ENCODE measurements around the gene DNAH12.

The DNAH12 gene

GRCh38 chr3:57421336-57421735, 122.8 kb downstream of the DNAH12 start:
- H3K9me3 ChIP-seq (ENCODE audit: insufficient read depth, low read depth, low read length) = no peaks in the 10 kb centered on the region
- H3K9ac ChIP-seq (ENCODE audit: low read depth, low read length, poor library complexity, severe bottlenecking) = no peak overlapping the region
- no peaks in the 10 kb centered on the region for H3K79me2 ChIP-seq (ENCODE audit: insufficient read depth, low read length)
- no peak for TF ChIP-seq CTCF (conservative IDR thresholded peaks at IDR 0.05; ENCODE audit: low read length)
- TF ChIP-seq EZH2phosphoT487 (IDR thresholded peaks at IDR 0.05; ENCODE audit: borderline replicate concordance) = no peak
- H3K9me2 ChIP-seq (replicated peaks; ENCODE audit: low read depth, low read length) = no peaks in the 10 kb centered on the region
- no peaks in the 10 kb centered on the region for H4K20me1 ChIP-seq (ENCODE audit: insufficient read depth, low read length, poor library complexity, severe bottlenecking)
- no peaks in the 10 kb centered on the region for H3F3A ChIP-seq (ENCODE audit: low read depth)
- H2AFZ ChIP-seq (ENCODE audit: low read length) = no peak overlapping the region
- H3K27me3 ChIP-seq (ENCODE audit: insufficient read depth, low read length, poor library complexity, severe bottlenecking) = no peaks in the 10 kb centered on the region
- no peak overlapping the region for H3K4me2 ChIP-seq (ENCODE audit: low read depth, low read length, poor library complexity, severe bottlenecking)
- H3K4me3 ChIP-seq (ENCODE audit: low read length, poor library complexity, severe bottlenecking) = no peak overlapping the region
- H3K4me1 ChIP-seq (ENCODE audit: insufficient read depth, low read length, poor library complexity, severe bottlenecking) = no peaks in the 10 kb centered on the region
- no peaks in the 10 kb centered on the region for H3K36me3 ChIP-seq (ENCODE audit: insufficient read depth, low read length)

GRCh38 chr3:57420001-57420400, 124.1 kb downstream of the DNAH12 start:
- TF ChIP-seq CTCF (conservative IDR thresholded peaks at IDR 0.05; ENCODE audit: low read length) (no peak), EZH2phosphoT487 (IDR thresholded peaks at IDR 0.05; ENCODE audit: borderline replicate concordance) (no peak)
- Histone ChIP-seq H3F3A (ENCODE audit: low read depth) (no peaks in the 10 kb centered on the region), H4K20me1 (ENCODE audit: insufficient read depth, low read length, poor library complexity, severe bottlenecking) (no peaks in the 10 kb centered on the region), H3K9ac (ENCODE audit: low read depth, low read length, poor library complexity, severe bottlenecking) (no peak overlapping the region), H3K27me3 (ENCODE audit: insufficient read depth, low read length, poor library complexity, severe bottlenecking) (no peaks in the 10 kb centered on the region), H2AFZ (ENCODE audit: low read length) (no peak overlapping the region), H3K4me3 (ENCODE audit: low read length, poor library complexity, severe bottlenecking) (no peak overlapping the region), H3K4me2 (ENCODE audit: low read depth, low read length, poor library complexity, severe bottlenecking) (no peak overlapping the region), H3K79me2 (ENCODE audit: insufficient read depth, low read length) (no peaks in the 10 kb centered on the region), H3K4me1 (ENCODE audit: insufficient read depth, low read length, poor library complexity, severe bottlenecking) (no peaks in the 10 kb centered on the region), H3K36me3 (ENCODE audit: insufficient read depth, low read length) (no peaks in the 10 kb centered on the region), H3K9me3 (ENCODE audit: insufficient read depth, low read depth, low read length) (no peaks in the 10 kb centered on the region), H3K9me2 (replicated peaks; ENCODE audit: low read depth, low read length) (no peaks in the 10 kb centered on the region)

- H3K4me3 ChIP-seq (ENCODE audit: low read length, poor library complexity, severe bottlenecking) = no peak overlapping the region
- H3K9me3 ChIP-seq (ENCODE audit: insufficient read depth, low read depth, low read length) = no peaks in the 10 kb centered on the region
- H3K36me3 ChIP-seq (ENCODE audit: insufficient read depth, low read length) = no peaks in the 10 kb centered on the region
- TF ChIP-seq EZH2phosphoT487 (IDR thresholded peaks at IDR 0.05; ENCODE audit: borderline replicate concordance) (no peak), CTCF (conservative IDR thresholded peaks at IDR 0.05; ENCODE audit: low read length) (no peak)
- no peaks in the 10 kb centered on the region for H3K79me2 ChIP-seq (ENCODE audit: insufficient read depth, low read length)
- no peaks in the 10 kb centered on the region for H4K20me1 ChIP-seq (ENCODE audit: insufficient read depth, low read length, poor library complexity, severe bottlenecking)
- no peak overlapping the region for H3K4me2 ChIP-seq (ENCODE audit: low read depth, low read length, poor library complexity, severe bottlenecking)
- H3F3A ChIP-seq (ENCODE audit: low read depth) = no peaks in the 10 kb centered on the region
- no peak overlapping the region for H2AFZ ChIP-seq (ENCODE audit: low read length)
- no peaks in the 10 kb centered on the region for H3K4me1 ChIP-seq (ENCODE audit: insufficient read depth, low read length, poor library complexity, severe bottlenecking)
- no peak overlapping the region for H3K9ac ChIP-seq (ENCODE audit: low read depth, low read length, poor library complexity, severe bottlenecking)
- H3K9me2 ChIP-seq (replicated peaks; ENCODE audit: low read depth, low read length) = no peaks in the 10 kb centered on the region
- no peaks in the 10 kb centered on the region for H3K27me3 ChIP-seq (ENCODE audit: insufficient read depth, low read length, poor library complexity, severe bottlenecking)
Observed at GRCh38 chr3:57411715-57412114, 132.4 kb downstream of the DNAH12 start.
